ENCODE data around the gene UFC1.

UFC1 gene

GRCh38 chr1:161122967-161123366 lies 30.8 kb upstream of the UFC1 start:
- no peak for TF ChIP-seq CTCF (conservative IDR thresholded peaks at IDR 0.05; ENCODE audit: low read depth, low read length)
- no peak overlapping the region for H3K4me2 ChIP-seq
- peaks cover 42% of the 10 kb centered on the region; the same call in 1 of the 2 replicates for H3K79me2 ChIP-seq (ENCODE audit: insufficient read depth, low read depth)
- H3K27ac ChIP-seq: no peak overlapping the region
- peaks cover 9% of the 10 kb centered on the region; the same call in 1 of the 2 replicates for H3K36me3 ChIP-seq (ENCODE audit: insufficient read depth)
- no peaks in the 10 kb centered on the region for H4K20me1 ChIP-seq (ENCODE audit: insufficient read depth)
- no peak overlapping the region for H3K4me3 ChIP-seq (IDR thresholded peaks at IDR 0.05; ENCODE audit: insufficient read depth, low read depth, low read length)
- H3K9ac ChIP-seq: no peak overlapping the region
- no peak overlapping the region for H2AFZ ChIP-seq (ENCODE audit: low read depth)
- no peaks in the 10 kb centered on the region for H3K27me3 ChIP-seq (ENCODE audit: insufficient read depth, low read depth)
- H3K4me1 ChIP-seq (ENCODE audit: low read depth, poor library complexity, severe bottlenecking): peaks cover 25% of the 10 kb centered on the region

GRCh38 chr1:161127649-161128048 lies 26.1 kb upstream of the UFC1 start:
- Histone ChIP-seq H3K4me2 (no peak overlapping the region), H2AFZ (ENCODE audit: low read depth) (no peak overlapping the region), H3K79me2 (ENCODE audit: insufficient read depth, low read depth) (peaks cover 46% of the 10 kb centered on the region; the same call in 1 of the 2 replicates), H3K9ac (no peak overlapping the region), H3K27me3 (ENCODE audit: insufficient read depth, low read depth) (no peaks in the 10 kb centered on the region), H3K4me3 (IDR thresholded peaks at IDR 0.05; ENCODE audit: insufficient read depth, low read depth, low read length) (no peak overlapping the region), H3K4me1 (ENCODE audit: low read depth, poor library complexity, severe bottlenecking) (peaks cover 27% of the 10 kb centered on the region), H3K36me3 (ENCODE audit: insufficient read depth) (peaks cover 4% of the 10 kb centered on the region; the same call in 1 of the 2 replicates), H4K20me1 (ENCODE audit: insufficient read depth) (no peaks in the 10 kb centered on the region), H3K27ac (no peak overlapping the region)
- no peak for TF ChIP-seq CTCF (conservative IDR thresholded peaks at IDR 0.05; ENCODE audit: low read depth, low read length)

GRCh38 chr1:161128591-161129420 lies 25.0 kb upstream of the UFC1 start:
- Histone ChIP-seq H3K79me2 (ENCODE audit: insufficient read depth, low read depth) (peaks cover 57% of the 10 kb centered on the region), H3K27ac (no peak overlapping the region), H4K20me1 (ENCODE audit: insufficient read depth) (no peaks in the 10 kb centered on the region), H3K4me3 (IDR thresholded peaks at IDR 0.05; ENCODE audit: insufficient read depth, low read depth, low read length) (no peak overlapping the region), H3K4me2 (no peak overlapping the region), H3K9ac (no peak overlapping the region), H3K36me3 (ENCODE audit: insufficient read depth) (peaks cover 4% of the 10 kb centered on the region; the same call in 1 of the 2 replicates), H2AFZ (ENCODE audit: low read depth) (no peak overlapping the region), H3K27me3 (ENCODE audit: insufficient read depth, low read depth) (no peaks in the 10 kb centered on the region), H3K4me1 (ENCODE audit: low read depth, poor library complexity, severe bottlenecking) (peaks cover 30% of the 10 kb centered on the region)
- TF ChIP-seq CTCF (conservative IDR thresholded peaks at IDR 0.05; ENCODE audit: low read depth, low read length): no peak

GRCh38 chr1:161130266-161130665 lies 23.5 kb upstream of the UFC1 start:
- peaks cover 61% of the 10 kb centered on the region for H3K79me2 ChIP-seq (ENCODE audit: insufficient read depth, low read depth)
- H2AFZ ChIP-seq (ENCODE audit: low read depth): no peak overlapping the region
- TF ChIP-seq CTCF (conservative IDR thresholded peaks at IDR 0.05; ENCODE audit: low read depth, low read length): no peak
- H4K20me1 ChIP-seq (ENCODE audit: insufficient read depth): no peaks in the 10 kb centered on the region
- peaks cover 4% of the 10 kb centered on the region; the same call in 1 of the 2 replicates for H3K36me3 ChIP-seq (ENCODE audit: insufficient read depth)
- H3K27me3 ChIP-seq (ENCODE audit: insufficient read depth, low read depth): no peaks in the 10 kb centered on the region
- H3K4me1 ChIP-seq (ENCODE audit: low read depth, poor library complexity, severe bottlenecking): peaks cover 43% of the 10 kb centered on the region
- no peak overlapping the region for H3K4me3 ChIP-seq (IDR thresholded peaks at IDR 0.05; ENCODE audit: insufficient read depth, low read depth, low read length)
- no peak overlapping the region for H3K9ac ChIP-seq
- H3K4me2 ChIP-seq: no peak overlapping the region; the same call in 1 of the 2 replicates
- no peak overlapping the region for H3K27ac ChIP-seq

Data from KMS-11 (cell line).